ENCODE results near the gene XYLT1.

XYLT1 gene

GRCh38 chr16:17282247-17282646 lies 188.5 kb downstream of the XYLT1 start:
- no peak for DNase-seq (ENCODE audit: low read depth in 2 of 2)

- no peak for DNase-seq (ENCODE audit: low read depth in 2 of 2)
These were observed 189.7 kb downstream of the XYLT1 start for GRCh38 chr16:17281052-17281451.

GRCh38 chr16:17278988-17279387 lies 191.8 kb downstream of the XYLT1 start:
- no peak for DNase-seq (ENCODE audit: low read depth in 2 of 2)

- DNase-seq (ENCODE audit: low read depth in 2 of 2), result no peak
These were observed 192.8 kb downstream of the XYLT1 start for GRCh38 chr16:17277981-17278381.

- DNase-seq (ENCODE audit: low read depth in 2 of 2), result no peak
These were observed 194.2 kb downstream of the XYLT1 start for GRCh38 chr16:17276610-17277009.

GRCh38 chr16:17276010-17276530 lies 194.7 kb downstream of the XYLT1 start:
- no peak for DNase-seq (ENCODE audit: low read depth in 2 of 2)

GRCh38 chr16:17275076-17276009 lies 195.4 kb downstream of the XYLT1 start:
- no peak for DNase-seq (ENCODE audit: low read depth in 2 of 2)

- no peak for DNase-seq (ENCODE audit: low read depth in 2 of 2)
These were observed 197.6 kb downstream of the XYLT1 start for GRCh38 chr16:17273142-17273561.

- DNase-seq (ENCODE audit: low read depth in 2 of 2), result no peak
These were observed 198.0 kb downstream of the XYLT1 start for GRCh38 chr16:17272716-17273115.

- DNase-seq (ENCODE audit: low read depth in 2 of 2), result no peak
These were observed 199.1 kb downstream of the XYLT1 start for GRCh38 chr16:17271687-17272086.

GRCh38 chr16:17270683-17271109 lies 200.1 kb downstream of the XYLT1 start:
- DNase-seq (ENCODE audit: low read depth in 2 of 2), result no peak

- DNase-seq (ENCODE audit: low read depth in 2 of 2), result no peak
These were observed 200.6 kb downstream of the XYLT1 start for GRCh38 chr16:17270111-17270510.

- no peak for DNase-seq (ENCODE audit: low read depth in 2 of 2)
These were observed 201.3 kb downstream of the XYLT1 start for GRCh38 chr16:17269439-17269838.

GRCh38 chr16:17266608-17267313 lies 204.0 kb downstream of the XYLT1 start:
- DNase-seq (ENCODE audit: low read depth in 2 of 2), result no peak

GRCh38 chr16:17265154-17265553 lies 205.6 kb downstream of the XYLT1 start:
- no peak for DNase-seq (ENCODE audit: low read depth in 2 of 2)

GRCh38 chr16:17261197-17261858 lies 209.4 kb downstream of the XYLT1 start:
- DNase-seq (ENCODE audit: low read depth in 2 of 2), result no peak

GRCh38 chr16:17260276-17260849 lies 210.4 kb downstream of the XYLT1 start:
- no peak for DNase-seq (ENCODE audit: low read depth in 2 of 2)

GRCh38 chr16:17259751-17260270 lies 210.9 kb downstream of the XYLT1 start:
- no peak for DNase-seq (ENCODE audit: low read depth in 2 of 2)

GRCh38 chr16:17258848-17259713 lies 211.7 kb downstream of the XYLT1 start:
- DNase-seq (ENCODE audit: low read depth in 2 of 2), result no peak

- DNase-seq (ENCODE audit: low read depth in 2 of 2), result no peak
These were observed 212.6 kb downstream of the XYLT1 start for GRCh38 chr16:17258077-17258599.

All from stimulated activated CD8-positive, alpha-beta memory T cell treated with anti-CD3 and anti-CD28 coated beads, Interleukin-7, amount 100 ng/mL, for 1 hour (primary cell).